ENCODE data around the gene HK1.

- TF ChIP-seq EZH2 (IDR thresholded peaks at IDR 0.05; ENCODE audit: borderline replicate concordance, insufficient read depth, low read depth, low read length, poor library complexity, severe bottlenecking), result no peak
- TF ChIP-seq CTCF (IDR thresholded peaks at IDR 0.05), result no peak
These were observed 97.2 kb downstream of the HK1 start for GRCh38 chr10:69375307-69376151.
